Liver (tissue), 9 donors: Measurements from ENCODE around the gene LRMDA. TPM values are rescaled to one million over a fixed set of nuclear protein-coding genes. Genes with fewer than 3 reads are reported as not detected.

Source experiments
- DNase-seq: peaks from one replicate; pipeline ENCODE4 v3.0.0-alpha.2; 2017; ENCODE audit warnings: low spot score
- H3K27ac ChIP-seq, 2 donors: one replicate each; pipeline ENCODE4 v1.7.0; 2013; ENCODE audit warnings: inconsistent platforms in 2 of 2, low read length in 2 of 2, control low read depth in 1 of 2, low read depth in 1 of 2, mild to moderate bottlenecking in 1 of 2
- H3K27me3 ChIP-seq, 4 donors: one replicate each; pipeline versions ENCODE4 v1.6.1 to v1.7.0; 2013; ENCODE audit warnings: low read length in 3 of 4, inconsistent platforms in 1 of 4, mild to moderate bottlenecking in 1 of 4, moderate library complexity in 1 of 4; ENCODE audit not compliant: control insufficient read depth in 4 of 4, insufficient read depth in 4 of 4
- H3K36me3 ChIP-seq, 4 donors: one replicate each; pipeline versions ENCODE4 v1.6.1 to v1.7.0; 2013; ENCODE audit warnings: low read length in 3 of 4, mild to moderate bottlenecking in 3 of 4, low read depth in 1 of 4, moderate library complexity in 1 of 4; ENCODE audit not compliant: control insufficient read depth in 4 of 4, insufficient read depth in 3 of 4
- H3K4me1 ChIP-seq, 4 donors: one replicate each; pipeline versions ENCODE4 v1.6.1 to v1.7.0; 2013; ENCODE audit warnings: low read length in 3 of 4, mild to moderate bottlenecking in 3 of 4, moderate library complexity in 1 of 4; ENCODE audit not compliant: control insufficient read depth in 4 of 4, insufficient read depth in 4 of 4
- H3K4me3 ChIP-seq, 3 donors: one replicate each; pipeline versions ENCODE4 v1.6.1 to v1.7.0; 2013; ENCODE audit warnings: low read length in 3 of 3, control low read depth in 1 of 3, low read depth in 1 of 3, mild to moderate bottlenecking in 1 of 3
- H3K9ac ChIP-seq, 2 donors: one replicate each; pipeline ENCODE4 v1.7.0; 2013; ENCODE audit warnings: low read length in 2 of 2, mild to moderate bottlenecking in 2 of 2, moderate library complexity in 2 of 2, control low read depth in 1 of 2, low read depth in 1 of 2
- H3K9me3 ChIP-seq, 4 donors: one replicate each; pipeline versions ENCODE4 v1.6.1 to v1.7.0; 2013; ENCODE audit warnings: low read length in 3 of 4; ENCODE audit not compliant: control insufficient read depth in 4 of 4
- EGR1 ChIP-seq, 2 donors: IDR thresholded peaks; 2 replicates each; pipeline ENCODE4 v1.6.1; 2016 to 2018; ENCODE audit warnings: antibody characterized with exemption in 2 of 2, low read depth in 2 of 2
- FOXA2 ChIP-seq: IDR thresholded peaks from 2 replicates; pipeline ENCODE4 v1.6.1; 2016; ENCODE audit warnings: antibody characterized with exemption
- HNF4A ChIP-seq, 2 donors: conservative IDR thresholded peaks; 2 replicates each; pipeline ENCODE4 v1.6.1; 2016; ENCODE audit warnings: antibody characterized with exemption in 2 of 2, mild to moderate bottlenecking in 2 of 2
- HNF4G ChIP-seq: IDR thresholded peaks from 2 replicates; pipeline ENCODE4 v1.6.1; 2016; ENCODE audit warnings: antibody characterized with exemption
- JUND ChIP-seq, 2 donors: IDR thresholded peaks; 2 replicates each; pipeline ENCODE4 v1.6.1; 2016; ENCODE audit warnings: antibody characterized with exemption in 2 of 2
- NR2F2 ChIP-seq: IDR thresholded peaks from 2 replicates; pipeline ENCODE4 v1.6.1; 2016; ENCODE audit warnings: antibody characterized with exemption
- RAD21 ChIP-seq, 2 donors: IDR thresholded peaks; 2 replicates each; pipeline ENCODE4 v1.6.1; 2016; ENCODE audit warnings: antibody characterized with exemption in 2 of 2, mild to moderate bottlenecking in 2 of 2
- RXRA ChIP-seq, 2 donors: IDR thresholded peaks; 2 replicates each; pipeline ENCODE4 v1.6.1; 2017 to 2018; ENCODE audit warnings: antibody characterized with exemption in 2 of 2, mild to moderate bottlenecking in 1 of 2
- YY1 ChIP-seq: IDR thresholded peaks from 2 replicates; pipeline ENCODE4 v1.6.1; 2016; ENCODE audit warnings: antibody characterized with exemption, mild to moderate bottlenecking
- WGBS: extraction: QIAGEN DNeasy Blood & Tissue Kit; methylation state at CpG from one replicate; pipeline ENCODE4 v1.1.7; 2013; 5-methylcytosine and 5-hydroxymethylcytosine counted together
- polyA plus RNA-seq, 2 donors: library from polyadenylated mRNA; stranded (reverse) in 1 of 2; unstranded in 1 of 2; fragments of 200-250 nt in 1 of 2; fragments of >200 nt in 1 of 2; fragmentation: Nextera tagmentation in 1 of 2; extraction: Ambion mirVana in 1 of 2; gene quantifications; one replicate each; pipeline versions ENCODE4 v1.2.1 to v1.2.3, GENCODE V29; 2013 to 2015
- total RNA-seq, 2 donors: library from RNA; depleted of rRNA; stranded (reverse); fragments of >200 nt; gene quantifications; one replicate each; pipeline ENCODE4 v1.2.3, GENCODE V29; 2014
- TF ChIP-seq, protein P1 (sequence below): fragments of 150-350 bp; IDR thresholded peaks from 2 replicates; pipeline ENCODE4 v1.5.1; 2017; ENCODE audit warnings: improper control_type of control experiment, low read depth, low read length; ENCODE audit not compliant: missing input control
- TF ChIP-seq, protein P2 (sequence below): IDR thresholded peaks from 2 replicates; pipeline ENCODE4 v1.6.1; 2016; ENCODE audit warnings: antibody characterized with exemption
- TF ChIP-seq, protein P3 (sequence below): IDR thresholded peaks from 2 replicates; pipeline ENCODE4 v1.6.1; 2016; ENCODE audit warnings: antibody characterized with exemption
- donor health status: healthy.
- donor health status: healthy.
- donor health status: healthy.
- donor health status: healthy.
- donor health status: healthy.

LRMDA gene
- total and polyA plus RNA-seq, 4 donors = 7.9 to 15.8 (median 11.3) TPM

DNA sequence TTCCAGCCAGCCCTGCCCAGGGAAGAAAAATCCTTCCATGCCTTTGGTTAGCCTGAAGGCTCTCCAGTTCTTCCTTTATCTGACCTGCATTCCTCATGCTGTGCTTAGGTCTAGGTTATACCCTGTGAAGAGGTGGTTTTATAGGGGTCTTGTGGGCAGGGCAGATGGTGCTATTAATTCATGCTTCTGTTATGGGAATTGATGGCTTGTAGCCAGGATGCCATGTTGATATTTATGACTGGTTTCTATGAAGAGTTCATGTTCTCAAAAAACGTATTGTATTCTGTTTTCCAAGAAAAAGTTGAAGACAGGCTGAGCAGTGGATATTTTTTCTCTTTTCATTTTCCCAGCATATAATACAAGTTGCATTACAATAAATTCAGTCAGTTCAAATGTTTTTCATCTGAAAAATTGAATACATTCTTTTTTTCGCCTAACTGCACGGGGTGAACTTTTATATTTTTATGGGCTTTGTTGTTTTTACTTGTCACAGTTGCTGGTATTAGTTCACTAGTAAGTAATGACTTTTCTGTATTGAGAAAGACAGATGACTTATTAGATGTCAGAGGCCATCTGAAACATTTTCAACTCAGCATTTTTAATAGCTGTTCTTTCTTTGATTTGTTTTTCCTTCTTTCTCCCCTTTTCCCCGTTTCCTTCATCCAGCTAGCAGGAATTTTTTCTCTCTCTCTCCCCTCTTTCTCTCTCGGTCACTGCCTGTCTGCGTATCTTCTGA is 322.8 kb downstream of the LRMDA start:
- Histone ChIP-seq H3K36me3 (no peaks in the 10 kb centered on the region), H3K27me3 (no peaks in the 10 kb centered on the region), H3K9ac (no peak overlapping the region), H3K4me1 (peaks cover 0 to 12% (median 5%) of the 10 kb centered on the region in 4 donors), H3K9me3 (no peaks in the 10 kb centered on the region), H3K4me3 (no peak overlapping the region), H3K27ac (no peak overlapping the region)
- DNase-seq = no peak
- 79% methylated on average over 6 of the region's 6 CpGs for WGBS
- TF ChIP-seq EGR1 (IDR thresholded peaks at IDR 0.05; ENCODE audit: low read depth in 2 of 2) (no peak), YY1 (no peak), HNF4G (no peak), FOXA2 (no peak)
- TF ChIP-seq, protein P1, sequence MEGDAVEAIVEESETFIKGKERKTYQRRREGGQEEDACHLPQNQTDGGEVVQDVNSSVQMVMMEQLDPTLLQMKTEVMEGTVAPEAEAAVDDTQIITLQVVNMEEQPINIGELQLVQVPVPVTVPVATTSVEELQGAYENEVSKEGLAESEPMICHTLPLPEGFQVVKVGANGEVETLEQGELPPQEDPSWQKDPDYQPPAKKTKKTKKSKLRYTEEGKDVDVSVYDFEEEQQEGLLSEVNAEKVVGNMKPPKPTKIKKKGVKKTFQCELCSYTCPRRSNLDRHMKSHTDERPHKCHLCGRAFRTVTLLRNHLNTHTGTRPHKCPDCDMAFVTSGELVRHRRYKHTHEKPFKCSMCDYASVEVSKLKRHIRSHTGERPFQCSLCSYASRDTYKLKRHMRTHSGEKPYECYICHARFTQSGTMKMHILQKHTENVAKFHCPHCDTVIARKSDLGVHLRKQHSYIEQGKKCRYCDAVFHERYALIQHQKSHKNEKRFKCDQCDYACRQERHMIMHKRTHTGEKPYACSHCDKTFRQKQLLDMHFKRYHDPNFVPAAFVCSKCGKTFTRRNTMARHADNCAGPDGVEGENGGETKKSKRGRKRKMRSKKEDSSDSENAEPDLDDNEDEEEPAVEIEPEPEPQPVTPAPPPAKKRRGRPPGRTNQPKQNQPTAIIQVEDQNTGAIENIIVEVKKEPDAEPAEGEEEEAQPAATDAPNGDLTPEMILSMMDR = no peak

DNA sequence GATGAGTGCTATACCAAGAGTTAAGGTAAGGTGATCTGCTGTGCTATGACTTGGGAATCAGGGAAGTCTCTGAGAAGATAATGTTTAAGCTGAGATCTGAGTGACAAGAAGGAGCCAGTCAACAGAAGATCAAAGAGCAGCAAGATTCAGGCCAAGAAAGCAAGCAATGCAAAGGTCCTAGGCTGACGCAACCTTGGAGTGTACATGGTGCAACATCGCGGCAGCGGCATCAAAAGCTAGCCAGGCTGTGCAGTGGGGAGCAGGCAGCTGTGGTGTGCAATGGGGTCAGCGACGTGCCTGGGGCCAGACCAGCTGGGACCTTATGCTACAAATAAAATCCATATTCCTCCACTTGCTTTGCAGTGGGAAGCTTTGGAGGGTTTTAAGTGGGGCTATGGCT is 324.1 kb downstream of the LRMDA start:
- Histone ChIP-seq H3K4me1 (peaks cover 0 to 12% (median 5%) of the 10 kb centered on the region in 4 donors), H3K27me3 (no peaks in the 10 kb centered on the region), H3K9ac (no peak overlapping the region), H3K36me3 (no peaks in the 10 kb centered on the region), H3K4me3 (no peak overlapping the region), H3K9me3 (no peaks in the 10 kb centered on the region), H3K27ac (no peak overlapping the region)
- WGBS = 46% methylated on average over 6 of the region's 6 CpGs
- TF ChIP-seq HNF4A (conservative IDR thresholded peaks at IDR 0.05) = peak; percentile 72 to 76
- TF ChIP-seq, protein P2, sequence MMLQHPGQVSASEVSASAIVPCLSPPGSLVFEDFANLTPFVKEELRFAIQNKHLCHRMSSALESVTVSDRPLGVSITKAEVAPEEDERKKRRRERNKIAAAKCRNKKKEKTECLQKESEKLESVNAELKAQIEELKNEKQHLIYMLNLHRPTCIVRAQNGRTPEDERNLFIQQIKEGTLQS = peak; percentile 88
- TF ChIP-seq, protein P1 = no peak
- peak; percentile 57 for TF ChIP-seq YY1
- TF ChIP-seq RAD21 (IDR thresholded peaks at IDR 0.05) = peak in 1 of 2 donors; percentile 53
- TF ChIP-seq JUND (IDR thresholded peaks at IDR 0.05) = peak in 1 of 2 donors; percentile 53
- peak; percentile 41 to 62 for TF ChIP-seq RXRA (IDR thresholded peaks at IDR 0.05)
- TF ChIP-seq, protein P3, sequence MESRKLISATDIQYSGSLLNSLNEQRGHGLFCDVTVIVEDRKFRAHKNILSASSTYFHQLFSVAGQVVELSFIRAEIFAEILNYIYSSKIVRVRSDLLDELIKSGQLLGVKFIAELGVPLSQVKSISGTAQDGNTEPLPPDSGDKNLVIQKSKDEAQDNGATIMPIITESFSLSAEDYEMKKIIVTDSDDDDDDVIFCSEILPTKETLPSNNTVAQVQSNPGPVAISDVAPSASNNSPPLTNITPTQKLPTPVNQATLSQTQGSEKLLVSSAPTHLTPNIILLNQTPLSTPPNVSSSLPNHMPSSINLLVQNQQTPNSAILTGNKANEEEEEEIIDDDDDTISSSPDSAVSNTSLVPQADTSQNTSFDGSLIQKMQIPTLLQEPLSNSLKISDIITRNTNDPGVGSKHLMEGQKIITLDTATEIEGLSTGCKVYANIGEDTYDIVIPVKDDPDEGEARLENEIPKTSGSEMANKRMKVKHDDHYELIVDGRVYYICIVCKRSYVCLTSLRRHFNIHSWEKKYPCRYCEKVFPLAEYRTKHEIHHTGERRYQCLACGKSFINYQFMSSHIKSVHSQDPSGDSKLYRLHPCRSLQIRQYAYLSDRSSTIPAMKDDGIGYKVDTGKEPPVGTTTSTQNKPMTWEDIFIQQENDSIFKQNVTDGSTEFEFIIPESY = no peak
- TF ChIP-seq NR2F2 = no peak
- DNase-seq = no peak
